DLD1 (cell line): ENCODE results near the gene RBPJ.

Source experiments
- in situ Hi-C: cut with HindIII; loops from 2 replicates; pipeline ENCODE4 v1.10.0; 2017; ENCODE audit warnings: low sequenced_read_pairs

Gene RBPJ

GRCh38 chr4:26320538-26321372, at the start of gene RBPJ:
RBPJ (plus strand) TSS chr4:26321014; CDS start chr4:26321029, 15 bp downstream.
- in situ Hi-C loops: no loop called here

- in situ Hi-C loops: no loop called here
Measured at GRCh38 chr4:26271703-26272102, 49.1 kb upstream of the RBPJ start.

GRCh38 chr4:26272654-26273615, 47.9 kb upstream of the RBPJ start:
- in situ Hi-C loops: no loop called here

- in situ Hi-C loops: no loop called here
Measured at GRCh38 chr4:26273616-26273980, 47.2 kb upstream of the RBPJ start.

- in situ Hi-C loops: no loop called here
Measured at GRCh38 chr4:26275281-26275680, 45.5 kb upstream of the RBPJ start.

GRCh38 chr4:26279446-26279845, 41.4 kb upstream of the RBPJ start:
- in situ Hi-C loops: no loop called here

- in situ Hi-C loops: no loop called here
Measured at GRCh38 chr4:26281881-26282280, 38.9 kb upstream of the RBPJ start.

- in situ Hi-C loops: no loop called here
Measured at GRCh38 chr4:26284536-26284935, 36.3 kb upstream of the RBPJ start.

GRCh38 chr4:26285272-26285671, 35.5 kb upstream of the RBPJ start:
- in situ Hi-C loops: no loop called here

- in situ Hi-C loops: no loop called here
Measured at GRCh38 chr4:26287756-26288155, 33.1 kb upstream of the RBPJ start.

GRCh38 chr4:26288355-26288909, 32.4 kb upstream of the RBPJ start:
- in situ Hi-C loops: no loop called here

- in situ Hi-C loops: no loop called here
Measured at GRCh38 chr4:26289401-26289800, 31.4 kb upstream of the RBPJ start.

GRCh38 chr4:26290321-26290720, 30.5 kb upstream of the RBPJ start:
- in situ Hi-C loops: no loop called here

GRCh38 chr4:26294904-26295303, 25.9 kb upstream of the RBPJ start:
- in situ Hi-C loops: no loop called here

GRCh38 chr4:26296021-26296420, 24.8 kb upstream of the RBPJ start:
- in situ Hi-C loops: no loop called here

- in situ Hi-C loops: no loop called here
Measured at GRCh38 chr4:26296514-26296913, 24.3 kb upstream of the RBPJ start.

- in situ Hi-C loops: no loop called here
Measured at GRCh38 chr4:26297219-26297618, 23.6 kb upstream of the RBPJ start.

GRCh38 chr4:26298198-26298947, 22.4 kb upstream of the RBPJ start:
- in situ Hi-C loops: no loop called here

GRCh38 chr4:26299254-26299882, 21.4 kb upstream of the RBPJ start:
- in situ Hi-C loops: no loop called here
